A549 (cell line): Measurements from ENCODE around the gene SYNE3.

Experiments used
- CEBPB ChIP-seq, 2 experiments: fragments of >200 bp in 1 of 2; sonication (Bioruptor Twin) in 1 of 2; formaldehyde crosslinking in 1 of 2; IDR thresholded peaks; 2 replicates each; pipeline ENCODE4 v1.6.1; 2012 to 2016
- CTCF ChIP-seq: fragments of >200 bp; sonication (Bioruptor Twin); formaldehyde crosslinking; IDR thresholded peaks from 3 replicates; pipeline ENCODE4 v1.5.1; 2016
- ELK1 ChIP-seq: fragments of 150-350 bp; IDR thresholded peaks from 2 replicates; pipeline ENCODE4 v1.6.1; 2014; ENCODE audit warnings: low read depth, mild to moderate bottlenecking, low read length
- EP300 ChIP-seq, 2 experiments: fragments of >200 bp; sonication (Bioruptor Twin); formaldehyde crosslinking; IDR thresholded peaks; 2 replicates in 1 of 2; 3 replicates in 1 of 2; pipeline ENCODE4 v1.6.1; 2016 to 2017
- FOXS1 ChIP-seq: fragments of 250-450 bp; sonication (Bioruptor Pico); IDR thresholded peaks from 2 replicates; pipeline ENCODE4 v1.5.0; 2020; ENCODE audit warnings: mild to moderate bottlenecking, moderate library complexity
- KDM1A ChIP-seq: fragments of 200-600 bp; sonication (generic); IDR thresholded peaks from 2 replicates; pipeline ENCODE4 v1.6.1; 2016; ENCODE audit warnings: low read depth, mild to moderate bottlenecking
- MAX ChIP-seq: IDR thresholded peaks from 2 replicates; pipeline ENCODE4 v1.6.1; 2012
- POLR2A ChIP-seq: IDR thresholded peaks from 2 replicates; pipeline ENCODE4 v1.6.1; 2012; ENCODE audit warnings: mild to moderate bottlenecking, low read length
- POLR2AphosphoS2 ChIP-seq: conservative IDR thresholded peaks from 2 replicates; pipeline ENCODE4 v1.6.1; 2012; ENCODE audit warnings: low read length, improper control_type of control experiment, inconsistent platforms
- USF2 ChIP-seq: fragments of 450-650 bp; IDR thresholded peaks from 2 replicates; pipeline ENCODE4 v1.6.1; 2014; ENCODE audit warnings: antibody characterized with exemption
- ZC3H11A ChIP-seq: fragments of 450-650 bp; IDR thresholded peaks from 2 replicates; pipeline ENCODE4 v1.6.1; 2014; ENCODE audit warnings: antibody characterized with exemption, mild to moderate bottlenecking

- no peak for TF ChIP-seq ELK1
- TF ChIP-seq CTCF, result no peak
- no peak for TF ChIP-seq CEBPB (IDR thresholded peaks at IDR 0.05)
- TF ChIP-seq FOXS1 (CRISPR knock-in tag), result no peak
- no peak for TF ChIP-seq ZC3H11A
- TF ChIP-seq EP300 (IDR thresholded peaks at IDR 0.05), result no peak
- TF ChIP-seq POLR2A, result no peak
- no peak for TF ChIP-seq MAX
- TF ChIP-seq USF2, result no peak
- no peak for TF ChIP-seq KDM1A
- TF ChIP-seq POLR2AphosphoS2, result no peak
Measured at GRCh38 chr14:95557291-95557690, 40.8 kb upstream of the SYNE3 start.
